ENCODE results near the gene SIK2. TPM values are rescaled to one million over a fixed set of nuclear protein-coding genes. Genes with fewer than 3 reads are reported as not detected.

SIK2 gene
- total RNA-seq, 1 donor from 2014 or later: 16.3 TPM

- no peak overlapping the region for H3K9ac ChIP-seq
- Mint-ChIP-seq H3K27me3 (ENCODE audit: insufficient read depth, low read depth) (no peaks in the 10 kb centered on the region), H3K4me3 (no peak overlapping the region)
These were observed 70.7 kb downstream of the SIK2 start for GRCh38 chr11:111672949-111673348.

DNA sequence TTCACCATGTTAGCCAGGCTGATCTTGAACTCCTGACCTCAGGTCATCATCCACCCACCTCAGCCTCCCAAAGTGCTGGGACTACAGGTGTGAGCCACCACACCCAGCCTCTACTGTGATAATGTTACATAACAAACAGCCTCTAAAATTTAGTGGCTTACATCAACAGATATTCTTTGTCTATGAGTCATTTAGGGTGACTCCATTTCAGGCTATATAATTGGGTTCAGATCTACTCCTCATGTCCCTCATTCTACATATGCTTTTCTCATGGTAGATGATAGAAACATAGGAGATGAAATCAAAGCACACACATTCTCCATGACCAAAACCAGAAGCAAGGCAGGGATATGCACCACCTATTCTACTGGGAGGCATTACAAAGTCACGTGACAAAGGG lies 72.7 kb downstream of the SIK2 start:
- no peaks in the 10 kb centered on the region for H3K9me3 ChIP-seq (ENCODE audit: low read depth)
- H3K4me3 Mint-ChIP-seq: no peak overlapping the region
- no peaks in the 10 kb centered on the region for H4K20me1 ChIP-seq (ENCODE audit: low read depth)
- no peak overlapping the region for H3K4me3 ChIP-seq
- no peak overlapping the region for H3K4me2 ChIP-seq
- no peak overlapping the region for H3K9ac ChIP-seq
- TF ChIP-seq EZH2phosphoT487 (IDR thresholded peaks at IDR 0.05) (no peak), EZH2 (IDR thresholded peaks at IDR 0.05) (no peak), CTCF (IDR thresholded peaks at IDR 0.05) (no peak)
- no peaks in the 10 kb centered on the region for H3K27me3 ChIP-seq
- no peak overlapping the region for H3K27ac ChIP-seq
- no peaks in the 10 kb centered on the region for H3F3A ChIP-seq (ENCODE audit: low read depth)
- H3K4me1 Mint-ChIP-seq: no peaks in the 10 kb centered on the region
- no peak overlapping the region for H2AFZ ChIP-seq (replicated peaks)
- H3K9me3 Mint-ChIP-seq: no peaks in the 10 kb centered on the region
- H3K36me3 Mint-ChIP-seq: peaks cover 26% of the 10 kb centered on the region
- H3K27me3 Mint-ChIP-seq (ENCODE audit: insufficient read depth, low read depth): no peaks in the 10 kb centered on the region
- no peaks in the 10 kb centered on the region for H3K4me1 ChIP-seq
- no peaks in the 10 kb centered on the region for H3K79me2 ChIP-seq (ENCODE audit: low read depth)
- no peak for DNase-seq (ENCODE audit: low spot score)
- H3K36me3 ChIP-seq: no peaks in the 10 kb centered on the region
- H3K27ac Mint-ChIP-seq: no peak overlapping the region

More at GRCh38 chr11:111672949-111673348, 70.7 kb downstream of the SIK2 start:
- no peak overlapping the region for H3K27ac ChIP-seq
- no peak overlapping the region for H3K4me3 ChIP-seq
- H3K79me2 ChIP-seq (ENCODE audit: low read depth): no peaks in the 10 kb centered on the region
- Mint-ChIP-seq H3K27ac (no peak overlapping the region), H3K4me1 (no peaks in the 10 kb centered on the region), H3K36me3 (peaks cover 27% of the 10 kb centered on the region), H3K9me3 (no peaks in the 10 kb centered on the region)
- H3K4me1 ChIP-seq: no peaks in the 10 kb centered on the region
- DNase-seq (ENCODE audit: low spot score): no peak
- H2AFZ ChIP-seq (replicated peaks): no peak overlapping the region
- no peaks in the 10 kb centered on the region for H3K36me3 ChIP-seq
- TF ChIP-seq CTCF (IDR thresholded peaks at IDR 0.05) (no peak), EZH2phosphoT487 (IDR thresholded peaks at IDR 0.05) (no peak), EZH2 (IDR thresholded peaks at IDR 0.05) (no peak)
- H3F3A ChIP-seq (ENCODE audit: low read depth): no peaks in the 10 kb centered on the region
- H3K9me3 ChIP-seq (ENCODE audit: low read depth): no peaks in the 10 kb centered on the region
- no peak overlapping the region for H3K4me2 ChIP-seq
- H3K27me3 ChIP-seq: no peaks in the 10 kb centered on the region
- peaks cover 3% of the 10 kb centered on the region for H4K20me1 ChIP-seq (ENCODE audit: low read depth)

DNA sequence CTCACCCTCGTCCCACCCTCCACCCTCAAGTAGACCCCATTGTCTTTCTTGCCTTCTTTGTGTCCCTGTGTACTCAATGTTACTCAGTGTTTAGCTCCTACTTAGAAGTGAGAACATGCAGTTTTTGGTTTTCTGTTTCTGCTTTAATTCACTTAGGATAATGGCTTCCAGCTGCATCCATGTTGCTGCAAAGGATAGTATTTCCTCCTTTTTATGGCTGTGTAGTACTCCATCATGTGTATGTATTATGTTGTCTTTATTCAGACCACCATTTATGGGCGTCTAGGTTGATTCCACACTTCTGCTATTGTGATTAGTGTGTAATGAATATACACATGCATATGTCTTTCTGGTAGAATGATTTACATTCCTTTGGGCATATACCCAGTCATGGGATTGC lies 73.6 kb downstream of the SIK2 start:
- Mint-ChIP-seq H3K4me3 (no peak overlapping the region), H3K27me3 (ENCODE audit: insufficient read depth, low read depth) (no peaks in the 10 kb centered on the region), H3K4me1 (no peaks in the 10 kb centered on the region), H3K36me3 (peaks cover 26% of the 10 kb centered on the region), H3K9me3 (no peaks in the 10 kb centered on the region), H3K27ac (no peak overlapping the region)
- H3K79me2 ChIP-seq (ENCODE audit: low read depth): no peaks in the 10 kb centered on the region
- no peak overlapping the region for H3K4me2 ChIP-seq
- TF ChIP-seq CTCF (IDR thresholded peaks at IDR 0.05) (no peak), EZH2 (IDR thresholded peaks at IDR 0.05) (no peak), EZH2phosphoT487 (IDR thresholded peaks at IDR 0.05) (no peak)
- no peak for DNase-seq (ENCODE audit: low spot score)
- no peaks in the 10 kb centered on the region for H3F3A ChIP-seq (ENCODE audit: low read depth)
- no peaks in the 10 kb centered on the region for H3K4me1 ChIP-seq
- no peak overlapping the region for H3K27ac ChIP-seq
- no peaks in the 10 kb centered on the region for H3K36me3 ChIP-seq
- H4K20me1 ChIP-seq (ENCODE audit: low read depth): no peaks in the 10 kb centered on the region
- no peaks in the 10 kb centered on the region for H3K27me3 ChIP-seq
- no peak overlapping the region for H3K9ac ChIP-seq
- no peaks in the 10 kb centered on the region for H3K9me3 ChIP-seq (ENCODE audit: low read depth)
- no peak overlapping the region for H3K4me3 ChIP-seq
- H2AFZ ChIP-seq (replicated peaks): no peak overlapping the region
